Adipose tissue (tissue), 3 donors: ENCODE data around the gene AHCYL2. TPM values are rescaled to one million over a fixed set of nuclear protein-coding genes. Genes with fewer than 3 reads are reported as not detected.
"Not testable (repeated sequence)": the region's sequence is repeated elsewhere in the genome, so short reads cannot be mapped to it uniquely, and the experiment has no call there.

Source experiments
- H3K27ac ChIP-seq: one replicate; pipeline ENCODE4 v1.5.1; 2013; ENCODE audit warnings: low read depth, low read length
- WGBS, 3 donors: extraction: QIAGEN DNeasy Blood & Tissue Kit; methylation state at CpG; one replicate each; pipeline ENCODE4 v1.1.7; 2013; 5-methylcytosine and 5-hydroxymethylcytosine counted together
- polyA plus RNA-seq, 3 donors: library from polyadenylated mRNA; stranded (reverse); fragments of 200-250 nt; gene quantifications; one replicate each; pipeline ENCODE4 v1.2.3, GENCODE V29; 2013
- donor health status: healthy with polysubstance abuse.
- donor health status: Bipolar disorder and iron deficiency.
- donor health status: healthy.

The AHCYL2 gene
- polyA plus RNA-seq, 3 donors: 4.1 to 5.8 (median 5.3) TPM

DNA sequence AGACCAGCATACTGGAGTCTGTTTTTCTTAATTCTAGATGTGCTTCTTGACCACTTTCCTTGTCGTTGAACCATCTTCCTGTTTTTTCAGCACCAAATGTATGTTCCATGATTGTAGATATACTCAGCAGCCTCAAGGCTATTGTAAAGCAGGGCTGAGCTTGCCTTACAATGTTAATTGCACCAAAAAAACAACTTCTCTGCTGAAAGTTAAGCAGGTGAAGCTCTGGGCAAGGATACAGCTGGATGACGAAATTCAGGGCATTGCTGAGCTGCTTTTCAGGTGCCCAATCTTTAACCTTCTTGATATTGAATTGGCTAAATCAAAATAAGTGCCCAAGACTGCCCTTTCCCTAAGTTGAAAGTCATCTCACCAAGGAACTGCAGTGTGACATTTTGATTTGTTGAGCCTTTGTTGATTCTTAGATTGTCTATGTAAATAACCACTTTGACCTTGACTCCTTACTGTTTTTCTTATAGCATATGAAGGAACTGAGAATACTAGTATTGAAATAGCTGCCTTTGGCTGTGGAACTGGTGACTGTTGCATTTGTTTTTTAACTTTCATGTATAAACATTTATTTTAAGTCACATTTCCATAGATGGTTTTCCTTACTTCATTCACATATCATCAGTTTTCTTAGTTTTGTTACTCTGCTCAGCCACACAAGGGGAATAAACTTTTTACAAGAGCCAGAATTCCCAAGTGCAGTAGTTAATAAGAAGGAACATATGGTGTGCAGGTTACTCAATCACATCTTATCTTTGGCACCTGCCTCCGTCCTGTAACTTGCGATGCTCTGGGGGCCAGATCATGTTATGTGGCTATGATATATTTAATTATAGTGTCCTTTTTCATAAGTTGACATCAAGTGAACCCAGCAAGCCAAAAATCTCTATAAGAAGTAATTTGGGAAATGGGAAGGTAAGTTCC is 3.1 kb downstream of the AHCYL2 start:
- 46 to 84% (median 83%) methylated on average over 4 of the region's 4 CpGs for WGBS, 3 donors
- H3K27ac ChIP-seq: no peak overlapping the region

DNA sequence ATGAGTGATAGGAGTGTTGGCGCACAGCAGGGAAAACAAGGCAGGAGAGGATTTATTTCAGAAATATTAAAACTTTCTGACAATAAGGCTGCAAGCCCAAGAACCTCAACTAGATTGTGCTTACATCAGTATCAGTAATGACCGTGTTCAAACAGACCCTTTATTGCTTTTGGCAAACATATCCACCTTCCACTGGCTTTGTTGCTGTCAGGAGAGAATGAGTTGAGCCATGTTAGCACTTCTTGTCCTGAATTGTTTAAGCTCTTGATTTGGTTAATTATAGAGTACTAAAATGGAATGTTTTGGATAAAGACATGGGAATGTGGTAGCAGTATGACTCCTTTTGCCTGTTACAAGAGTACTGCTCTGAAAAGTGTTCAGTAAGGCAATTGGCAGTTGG is 3.8 kb downstream of the AHCYL2 start:
- no peak overlapping the region for H3K27ac ChIP-seq
- 59 to 88% (median 87%) methylated on average over 2 of the region's 2 CpGs for WGBS, 3 donors

GRCh38 chr7:129231666-129232065 is 6.8 kb downstream of the AHCYL2 start:
- no peak overlapping the region for H3K27ac ChIP-seq
- WGBS, 3 donors: 49 to 81% (median 64%) methylated on average over 5 of the region's 5 CpGs

GRCh38 chr7:129238546-129238945 is 13.7 kb downstream of the AHCYL2 start:
- H3K27ac ChIP-seq: no peak overlapping the region
- WGBS, 3 donors: 87 to 96% (median 90%) methylated on average over 8 of the region's 8 CpGs

GRCh38 chr7:129240119-129240820 is 15.4 kb downstream of the AHCYL2 start:
- no peak overlapping the region for H3K27ac ChIP-seq
- 90 to 94% (median 93%) methylated on average over 10 of the region's 10 CpGs for WGBS, 3 donors

- no peak overlapping the region for H3K27ac ChIP-seq
- 95 to 100% (median 100%) methylated on average over 1 of the region's 1 CpG for WGBS, 3 donors
These were observed 19.4 kb downstream of the AHCYL2 start for GRCh38 chr7:129244220-129244619.

GRCh38 chr7:129245533-129245932 is 20.7 kb downstream of the AHCYL2 start:
- no peak overlapping the region for H3K27ac ChIP-seq
- 79 to 96% (median 93%) methylated on average over 3 of the region's 3 CpGs for WGBS, 3 donors

GRCh38 chr7:129247087-129247486 is 22.3 kb downstream of the AHCYL2 start:
- WGBS, 3 donors: 72 to 78% (median 74%) methylated on average over 2 of the region's 2 CpGs
- H3K27ac ChIP-seq: no peak overlapping the region

DNA sequence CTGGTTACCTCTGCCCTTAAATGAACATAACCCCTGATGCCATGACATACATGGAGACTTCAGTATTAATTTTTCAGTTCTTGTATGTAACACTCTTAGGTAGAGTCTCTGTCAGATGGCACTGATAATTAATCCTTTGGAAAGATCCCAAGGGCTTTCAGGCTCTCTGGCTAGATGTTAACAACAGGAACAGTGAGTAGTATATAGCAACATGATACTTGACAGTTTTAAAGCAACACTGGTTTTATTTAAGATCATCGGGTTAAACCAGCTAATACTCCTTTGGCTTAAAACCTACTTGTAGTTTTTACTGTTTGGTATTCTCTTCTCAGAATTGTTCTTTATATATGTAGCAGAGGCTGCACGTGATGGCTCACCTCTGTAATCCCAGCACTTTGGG is 27.3 kb downstream of the AHCYL2 start:
- no peak overlapping the region for H3K27ac ChIP-seq
- WGBS, 3 donors: 76 to 80% (median 77%) methylated on average over 2 of the region's 2 CpGs

GRCh38 chr7:129252603-129253002 is 27.8 kb downstream of the AHCYL2 start:
- H3K27ac ChIP-seq: not testable (repeated sequence)
- 91 to 96% (median 93%) methylated on average over 5 of the region's 5 CpGs for WGBS, 3 donors

DNA sequence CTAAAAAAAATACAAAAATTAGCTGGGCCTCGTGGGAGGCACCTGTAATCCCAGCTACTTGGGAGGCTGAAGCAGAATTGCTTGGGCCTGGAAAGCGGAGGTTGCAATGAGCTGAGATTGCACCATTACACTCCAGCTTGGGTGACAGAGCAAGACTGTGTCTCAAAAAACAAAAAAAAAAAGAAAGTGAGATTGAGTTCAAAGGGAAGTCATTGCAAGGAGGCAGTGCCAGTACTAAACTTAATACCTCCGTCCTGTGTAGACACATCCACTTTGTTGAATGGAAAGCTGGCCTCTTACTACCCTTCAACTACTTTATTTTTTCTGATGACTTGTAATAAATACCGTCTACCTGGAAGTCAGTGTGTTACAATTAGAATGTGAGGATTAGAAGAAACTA is 31.0 kb downstream of the AHCYL2 start:
- no peak overlapping the region for H3K27ac ChIP-seq
- WGBS, 3 donors: 90 to 95% (median 92%) methylated on average over 4 of the region's 4 CpGs

- H3K27ac ChIP-seq: no peak overlapping the region
- 83 to 96% (median 94%) methylated on average over 2 of the region's 2 CpGs for WGBS, 3 donors
These were observed 31.4 kb downstream of the AHCYL2 start for GRCh38 chr7:129256221-129256620.

- H3K27ac ChIP-seq: no peak overlapping the region
These were observed 32.3 kb downstream of the AHCYL2 start for GRCh38 chr7:129257168-129257567.

DNA sequence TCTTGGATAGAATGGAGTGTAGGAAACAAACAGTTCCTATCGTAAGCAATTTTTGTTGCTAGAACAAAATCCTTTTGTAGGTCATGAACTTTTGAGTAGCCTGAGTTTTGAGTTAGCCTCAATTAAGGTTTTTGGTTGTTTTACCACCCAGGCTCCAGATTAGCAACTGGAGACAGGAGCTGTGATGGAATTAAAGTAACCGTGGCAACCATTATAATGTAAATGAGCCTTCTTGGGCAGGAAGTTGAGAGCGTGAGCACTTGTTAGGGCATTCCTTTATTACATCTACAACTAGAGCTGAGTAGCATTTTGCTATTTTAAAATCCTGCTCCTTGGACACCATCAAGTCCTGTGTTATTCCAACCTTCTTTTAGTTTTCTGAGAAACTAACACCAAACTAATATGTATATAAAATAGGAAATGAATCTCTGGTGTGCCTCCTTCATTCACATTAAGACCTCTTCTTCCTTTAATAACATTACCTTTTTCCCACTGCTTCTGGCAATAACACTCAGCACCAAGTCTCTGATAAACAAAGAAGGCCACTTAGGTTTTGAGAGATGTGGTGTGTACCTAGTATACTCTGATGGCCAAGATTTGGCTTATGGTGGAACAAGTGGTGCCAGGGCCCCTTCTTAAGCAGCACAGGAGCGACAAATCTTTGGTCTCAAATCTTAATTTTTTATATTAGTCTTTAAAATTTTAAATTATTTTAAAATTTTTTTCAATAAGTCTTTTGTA is 34.0 kb downstream of the AHCYL2 start:
- no peak overlapping the region for H3K27ac ChIP-seq
- WGBS, 3 donors: 81 to 83% (median 82%) methylated on average over 4 of the region's 4 CpGs

DNA sequence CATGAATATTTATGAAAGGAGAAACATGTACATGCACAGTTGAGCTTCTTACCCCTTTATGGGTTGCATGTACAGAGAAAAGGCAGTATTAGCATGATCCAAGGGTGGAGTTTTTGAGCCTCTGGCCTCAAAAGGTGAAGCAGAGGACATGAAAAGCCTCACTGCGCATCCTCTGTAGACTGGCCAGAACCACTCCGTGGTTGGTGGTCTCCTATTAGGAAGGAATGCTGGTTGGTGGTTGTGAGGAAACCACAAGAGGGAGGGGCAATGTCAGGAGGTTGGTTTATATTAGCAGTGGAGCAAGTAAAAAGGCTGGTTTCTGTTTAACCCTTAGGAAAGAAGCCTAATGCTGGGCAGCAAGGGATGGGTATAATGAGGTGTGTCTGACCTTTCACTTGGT is 37.5 kb downstream of the AHCYL2 start:
- WGBS, 3 donors: 54 to 89% (median 67%) methylated on average over 2 of the region's 2 CpGs
- H3K27ac ChIP-seq: no peak overlapping the region

GRCh38 chr7:129263168-129263567 is 38.3 kb downstream of the AHCYL2 start:
- no peak overlapping the region for H3K27ac ChIP-seq
- WGBS, 3 donors: 91 to 98% (median 94%) methylated on average over 2 of the region's 2 CpGs

GRCh38 chr7:129264534-129264933 is 39.7 kb downstream of the AHCYL2 start:
- 67 to 88% (median 81%) methylated on average over 4 of the region's 4 CpGs for WGBS, 3 donors
- no peak overlapping the region for H3K27ac ChIP-seq

GRCh38 chr7:129265328-129265727 is 40.5 kb downstream of the AHCYL2 start:
- WGBS, 3 donors: 63 to 67% (median 67%) methylated on average over 1 of the region's 1 CpG
- no peak overlapping the region for H3K27ac ChIP-seq

- H3K27ac ChIP-seq: no peak overlapping the region
- 96% methylated on average over 6 of the region's 6 CpGs for WGBS, 3 donors
These were observed 41.4 kb downstream of the AHCYL2 start for GRCh38 chr7:129266181-129266580.
